Measurements from ENCODE around the gene PKDREJ. TPM values are rescaled to one million over a fixed set of nuclear protein-coding genes. Genes with fewer than 3 reads are reported as not detected.

Gene PKDREJ
- total RNA-seq, 1 experiment from 2014 or later: not detected

DNA sequence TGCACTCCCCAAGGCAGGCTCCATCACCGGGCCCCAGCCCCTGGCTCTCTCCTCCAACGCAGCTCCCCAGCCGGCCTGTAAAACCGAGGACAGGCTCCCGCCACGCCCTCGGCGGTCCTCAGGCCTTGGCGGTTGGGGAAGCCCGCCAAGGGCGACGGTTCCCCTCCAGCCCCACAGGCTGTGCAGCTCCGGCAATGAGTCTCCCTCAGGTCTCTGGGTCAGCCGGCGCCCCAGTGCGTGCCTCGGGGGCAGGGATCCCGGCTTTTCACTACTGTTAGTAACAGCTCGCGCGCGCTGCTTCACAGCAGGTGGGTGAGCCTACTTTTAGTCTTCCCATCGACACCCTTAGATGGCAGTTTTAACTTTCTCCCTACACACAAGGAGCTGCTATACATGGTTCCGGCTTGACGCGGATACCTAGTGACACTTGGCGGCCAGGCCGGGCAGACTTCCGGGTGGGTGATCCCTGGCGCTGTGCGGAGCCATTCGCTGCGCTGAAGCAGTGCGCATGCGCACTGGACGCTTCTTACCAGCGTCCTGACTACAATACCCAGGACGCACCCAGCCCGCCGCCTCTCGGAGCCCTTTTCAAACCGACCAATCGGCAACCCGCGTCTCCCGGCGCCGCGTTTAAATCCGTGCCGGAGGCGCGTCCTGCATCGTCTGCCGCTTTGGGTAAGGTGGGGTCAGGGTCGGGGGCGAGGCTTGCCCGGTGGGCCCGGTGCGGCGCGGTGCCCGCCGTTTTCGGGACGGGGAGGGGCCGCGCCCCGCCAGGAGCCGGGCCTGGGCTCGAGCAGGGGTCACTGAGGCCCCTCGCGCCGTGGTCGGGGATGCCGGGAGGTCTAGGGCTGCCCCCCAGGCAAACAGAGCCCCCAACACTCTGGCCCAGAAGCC lies 33.4 kb upstream of the PKDREJ start, which contains the start of gene GTSE1:
Gene GTSE1, plus strand, starts transcription at position 614 of the 894 bp plus-strand sequence. CDS start 531 bp downstream, outside the sequence.
- POLR2A ChIA-PET: interaction anchor here (1.2 to 1.7 kb wide), 3 partner anchors 26 to 174 kb away, joined by 3 to 4 read pairs (median 4); partner anchors contain the start of gene TTC38
- no peaks in the 10 kb centered on the region for H3K27me3 ChIP-seq (ENCODE audit: insufficient read depth, low read length)
- CTCF ChIA-PET: interaction anchor here (1.2 to 1.7 kb wide), 2 partner anchors 20 to 174 kb away, joined by 5 to 9 read pairs; no protein-coding TSS in a partner anchor
- TF ChIP-seq ZNF274 (IDR thresholded peaks at IDR 0.05; ENCODE audit: low read depth, low read length) (no peak), EZH2 (IDR thresholded peaks at IDR 0.05) (no peak), CEBPB (IDR thresholded peaks at IDR 0.05; ENCODE audit: low read depth) (no peak), TCF7L2 (IDR thresholded peaks at IDR 0.05; ENCODE audit: borderline replicate concordance, extremely low read depth, insufficient read depth, insufficient read length) (no peak), RAD21 (IDR thresholded peaks at IDR 0.05; ENCODE audit: low read depth) (peak; percentile 61), EGR1 (IDR thresholded peaks at IDR 0.05; ENCODE audit: low read depth) (no peak), SRF (IDR thresholded peaks at IDR 0.05; ENCODE audit: low read depth) (no peak; the same call in 1 of the 2 replicates), ZFX (IDR thresholded peaks at IDR 0.05) (no peak; the same call in 1 of the 2 replicates), YY1 (IDR thresholded peaks at IDR 0.05; ENCODE audit: extremely low read depth, insufficient replicate concordance, low read depth, low read length) (peak; percentile 84), SIN3A (IDR thresholded peaks at IDR 0.05; ENCODE audit: low read depth) (peak; percentile 97), POLR2AphosphoS5 (IDR thresholded peaks at IDR 0.05; ENCODE audit: low read depth, low read length) (peak; percentile 74), FOSL1 (IDR thresholded peaks at IDR 0.05; ENCODE audit: low read depth) (no peak), SP1 (IDR thresholded peaks at IDR 0.05; ENCODE audit: low read depth) (peak; percentile 86)
- TF ChIP-seq, protein P1, sequence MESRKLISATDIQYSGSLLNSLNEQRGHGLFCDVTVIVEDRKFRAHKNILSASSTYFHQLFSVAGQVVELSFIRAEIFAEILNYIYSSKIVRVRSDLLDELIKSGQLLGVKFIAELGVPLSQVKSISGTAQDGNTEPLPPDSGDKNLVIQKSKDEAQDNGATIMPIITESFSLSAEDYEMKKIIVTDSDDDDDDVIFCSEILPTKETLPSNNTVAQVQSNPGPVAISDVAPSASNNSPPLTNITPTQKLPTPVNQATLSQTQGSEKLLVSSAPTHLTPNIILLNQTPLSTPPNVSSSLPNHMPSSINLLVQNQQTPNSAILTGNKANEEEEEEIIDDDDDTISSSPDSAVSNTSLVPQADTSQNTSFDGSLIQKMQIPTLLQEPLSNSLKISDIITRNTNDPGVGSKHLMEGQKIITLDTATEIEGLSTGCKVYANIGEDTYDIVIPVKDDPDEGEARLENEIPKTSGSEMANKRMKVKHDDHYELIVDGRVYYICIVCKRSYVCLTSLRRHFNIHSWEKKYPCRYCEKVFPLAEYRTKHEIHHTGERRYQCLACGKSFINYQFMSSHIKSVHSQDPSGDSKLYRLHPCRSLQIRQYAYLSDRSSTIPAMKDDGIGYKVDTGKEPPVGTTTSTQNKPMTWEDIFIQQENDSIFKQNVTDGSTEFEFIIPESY (IDR thresholded peaks at IDR 0.05; ENCODE audit: extremely low read depth, insufficient replicate concordance, low read length): no peak
- TF ChIP-seq, protein P2, sequence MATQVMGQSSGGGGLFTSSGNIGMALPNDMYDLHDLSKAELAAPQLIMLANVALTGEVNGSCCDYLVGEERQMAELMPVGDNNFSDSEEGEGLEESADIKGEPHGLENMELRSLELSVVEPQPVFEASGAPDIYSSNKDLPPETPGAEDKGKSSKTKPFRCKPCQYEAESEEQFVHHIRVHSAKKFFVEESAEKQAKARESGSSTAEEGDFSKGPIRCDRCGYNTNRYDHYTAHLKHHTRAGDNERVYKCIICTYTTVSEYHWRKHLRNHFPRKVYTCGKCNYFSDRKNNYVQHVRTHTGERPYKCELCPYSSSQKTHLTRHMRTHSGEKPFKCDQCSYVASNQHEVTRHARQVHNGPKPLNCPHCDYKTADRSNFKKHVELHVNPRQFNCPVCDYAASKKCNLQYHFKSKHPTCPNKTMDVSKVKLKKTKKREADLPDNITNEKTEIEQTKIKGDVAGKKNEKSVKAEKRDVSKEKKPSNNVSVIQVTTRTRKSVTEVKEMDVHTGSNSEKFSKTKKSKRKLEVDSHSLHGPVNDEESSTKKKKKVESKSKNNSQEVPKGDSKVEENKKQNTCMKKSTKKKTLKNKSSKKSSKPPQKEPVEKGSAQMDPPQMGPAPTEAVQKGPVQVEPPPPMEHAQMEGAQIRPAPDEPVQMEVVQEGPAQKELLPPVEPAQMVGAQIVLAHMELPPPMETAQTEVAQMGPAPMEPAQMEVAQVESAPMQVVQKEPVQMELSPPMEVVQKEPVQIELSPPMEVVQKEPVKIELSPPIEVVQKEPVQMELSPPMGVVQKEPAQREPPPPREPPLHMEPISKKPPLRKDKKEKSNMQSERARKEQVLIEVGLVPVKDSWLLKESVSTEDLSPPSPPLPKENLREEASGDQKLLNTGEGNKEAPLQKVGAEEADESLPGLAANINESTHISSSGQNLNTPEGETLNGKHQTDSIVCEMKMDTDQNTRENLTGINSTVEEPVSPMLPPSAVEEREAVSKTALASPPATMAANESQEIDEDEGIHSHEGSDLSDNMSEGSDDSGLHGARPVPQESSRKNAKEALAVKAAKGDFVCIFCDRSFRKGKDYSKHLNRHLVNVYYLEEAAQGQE (IDR thresholded peaks at IDR 0.05; ENCODE audit: low read depth): no peak
- TF ChIP-seq, protein P3, sequence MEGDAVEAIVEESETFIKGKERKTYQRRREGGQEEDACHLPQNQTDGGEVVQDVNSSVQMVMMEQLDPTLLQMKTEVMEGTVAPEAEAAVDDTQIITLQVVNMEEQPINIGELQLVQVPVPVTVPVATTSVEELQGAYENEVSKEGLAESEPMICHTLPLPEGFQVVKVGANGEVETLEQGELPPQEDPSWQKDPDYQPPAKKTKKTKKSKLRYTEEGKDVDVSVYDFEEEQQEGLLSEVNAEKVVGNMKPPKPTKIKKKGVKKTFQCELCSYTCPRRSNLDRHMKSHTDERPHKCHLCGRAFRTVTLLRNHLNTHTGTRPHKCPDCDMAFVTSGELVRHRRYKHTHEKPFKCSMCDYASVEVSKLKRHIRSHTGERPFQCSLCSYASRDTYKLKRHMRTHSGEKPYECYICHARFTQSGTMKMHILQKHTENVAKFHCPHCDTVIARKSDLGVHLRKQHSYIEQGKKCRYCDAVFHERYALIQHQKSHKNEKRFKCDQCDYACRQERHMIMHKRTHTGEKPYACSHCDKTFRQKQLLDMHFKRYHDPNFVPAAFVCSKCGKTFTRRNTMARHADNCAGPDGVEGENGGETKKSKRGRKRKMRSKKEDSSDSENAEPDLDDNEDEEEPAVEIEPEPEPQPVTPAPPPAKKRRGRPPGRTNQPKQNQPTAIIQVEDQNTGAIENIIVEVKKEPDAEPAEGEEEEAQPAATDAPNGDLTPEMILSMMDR (IDR thresholded peaks at IDR 0.05 in 2 of 3, conservative IDR thresholded peaks at IDR 0.05 in 1 of 3; ENCODE audit: borderline replicate concordance in 1 of 3, insufficient read depth in 1 of 3, low read depth in 2 of 3, low read length in 2 of 3): 0 out of 6 replicates have a peak, but pooled peaks of 2 of the 3 experiments have one; percentile 8 to 12
- TF ChIP-seq, protein P4, sequence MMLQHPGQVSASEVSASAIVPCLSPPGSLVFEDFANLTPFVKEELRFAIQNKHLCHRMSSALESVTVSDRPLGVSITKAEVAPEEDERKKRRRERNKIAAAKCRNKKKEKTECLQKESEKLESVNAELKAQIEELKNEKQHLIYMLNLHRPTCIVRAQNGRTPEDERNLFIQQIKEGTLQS (IDR thresholded peaks at IDR 0.05): no peak

More for the DNA sequence above, 33.4 kb upstream of the PKDREJ start, which contains the start of gene GTSE1:
- peak within 1 kb of the TSS; percentile 73 for H3K9ac ChIP-seq (ENCODE audit: low read length)
- peaks cover 16 to 33% of the 10 kb centered on the region in 2 experiments; a peak in 3 of 4 replicates for H3K36me3 ChIP-seq (ENCODE audit: control insufficient read depth in 1 of 2, insufficient read depth in 2 of 2, low read length in 2 of 2)
- H3K4me3 ChIP-seq (replicated peaks in 1 of 2; ENCODE audit: low read depth in 1 of 2, low read length in 2 of 2): peak within 1 kb of the TSS; percentile 83 to 95
- ATAC-seq (peak; percentile 97), DNase-seq (ENCODE audit: low read depth, low spot score) (peak; percentile 93)
- peaks cover 12 to 21% of the 10 kb centered on the region in 2 experiments; a peak in 3 of 4 replicates for H3K4me1 ChIP-seq (ENCODE audit: control insufficient read depth in 1 of 2, insufficient read depth in 2 of 2, low read length in 2 of 2)
- H4K20me1 ChIP-seq (ENCODE audit: insufficient read depth): no peaks in the 10 kb centered on the region
- no peaks in the 10 kb centered on the region for H3K9me2 ChIP-seq (ENCODE audit: insufficient read depth)
- H3K79me2 ChIP-seq (ENCODE audit: insufficient read depth, low read length): peaks cover 41% of the 10 kb centered on the region
- TSS peak; percentile 89 for BruUV-seq (replicated peaks)
- H2AFZ ChIP-seq (ENCODE audit: low read depth, low read length, poor library complexity, severe bottlenecking): no peak within 1 kb of the TSS
- intact Hi-C loops (cut with micrococcal nuclease): loop anchor here (5.0 kb wide), 1 partner anchor 174 kb away; no protein-coding TSS in a partner anchor
- RAD21 ChIA-PET (ENCODE audit: low non-redundant PET in 1 of 2, low total read pairs in 2 of 2, uncharacterized antibody in 2 of 2, unreplicated experiment in 2 of 2): interaction anchor here (0.6 to 1.2 kb wide), 3 partner anchors 19 to 174 kb away, joined by 3 to 5 read pairs (median 4); no protein-coding TSS in a partner anchor
- peak within 1 kb of the TSS; percentile 91 for H3K4me2 ChIP-seq (ENCODE audit: low read length)
- no peaks in the 10 kb centered on the region for H3K9me3 ChIP-seq (ENCODE audit: control insufficient read depth in 1 of 2, insufficient read depth in 1 of 2, low read depth in 1 of 2, low read length in 2 of 2)
- peak within 1 kb of the TSS; percentile 86 for H3K27ac ChIP-seq (ENCODE audit: low read depth, low read length)
